ENCODE data around the gene TMED5. TPM values are rescaled to one million over a fixed set of nuclear protein-coding genes. Genes with fewer than 3 reads are reported as not detected.
"Not testable (repeated sequence)": the region's sequence is repeated elsewhere in the genome, so short reads cannot be mapped to it uniquely, and the experiment has no call there.

TMED5 gene
- 100 to 1,000 TPM in 3 of 4 donors, 10 to 100 TPM in 1; 99.5 to 150 (median 127) TPM for total RNA-seq

DNA sequence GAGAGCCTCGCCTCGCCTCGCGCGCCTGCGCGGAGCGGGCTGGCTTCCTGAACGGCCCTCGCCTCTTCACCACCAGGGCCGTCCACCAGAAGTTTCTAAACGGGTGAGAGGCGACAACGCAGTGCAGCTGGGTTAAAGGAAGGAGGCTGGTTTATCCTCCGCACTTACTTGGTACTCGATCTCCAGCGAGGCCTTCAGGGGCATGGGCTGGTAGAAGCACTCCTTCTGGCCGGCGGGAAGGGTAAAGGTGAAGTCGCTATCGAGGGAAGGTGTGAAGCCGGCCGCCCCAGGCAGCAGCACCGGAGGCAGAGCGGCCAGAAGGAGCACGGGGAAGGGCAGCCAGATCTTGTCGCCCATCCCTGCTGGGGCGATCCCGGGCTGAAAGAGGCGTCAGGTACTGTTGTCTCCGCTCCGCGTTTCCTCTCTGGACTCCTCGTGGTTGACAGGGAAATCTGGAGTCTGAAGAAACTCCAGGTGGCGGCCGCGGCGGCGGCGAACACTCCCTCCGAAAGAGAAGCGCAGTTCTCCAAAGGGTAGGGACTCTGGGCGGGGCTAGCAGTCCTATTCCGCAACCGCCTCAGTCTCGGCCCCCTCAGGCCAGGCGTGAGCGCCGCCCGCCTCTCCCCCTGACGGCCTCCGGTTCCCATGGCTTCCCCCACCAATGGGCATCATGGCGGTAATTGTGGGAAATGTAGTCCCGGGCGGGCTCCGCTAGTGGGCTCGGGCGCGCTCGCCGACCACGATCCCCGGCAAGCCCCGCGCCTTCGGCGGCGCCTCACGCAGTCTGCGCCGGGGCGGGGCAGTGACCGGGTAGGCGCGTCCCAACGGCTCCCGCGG, at the start of gene TMED5:
TSS of gene TMED5 (minus strand) at position 528 of the 837 bp plus-strand sequence. CDS start at position 357, 171 bp downstream.
- intact Hi-C loops (cut with DNase I; ENCODE audit: low total_unique reads) = loop anchor here (1.0 to 5.0 kb wide), 7 partner anchors 16 to 348 kb away; partner anchors contain the start of genes DIPK1A, MTF2 and RPL5
- Histone ChIP-seq H3K27me3 (no peaks in the 10 kb centered on the region), H3K4me1 (peaks cover 24 to 28% of the 10 kb centered on the region in 2 donors)

DNA sequence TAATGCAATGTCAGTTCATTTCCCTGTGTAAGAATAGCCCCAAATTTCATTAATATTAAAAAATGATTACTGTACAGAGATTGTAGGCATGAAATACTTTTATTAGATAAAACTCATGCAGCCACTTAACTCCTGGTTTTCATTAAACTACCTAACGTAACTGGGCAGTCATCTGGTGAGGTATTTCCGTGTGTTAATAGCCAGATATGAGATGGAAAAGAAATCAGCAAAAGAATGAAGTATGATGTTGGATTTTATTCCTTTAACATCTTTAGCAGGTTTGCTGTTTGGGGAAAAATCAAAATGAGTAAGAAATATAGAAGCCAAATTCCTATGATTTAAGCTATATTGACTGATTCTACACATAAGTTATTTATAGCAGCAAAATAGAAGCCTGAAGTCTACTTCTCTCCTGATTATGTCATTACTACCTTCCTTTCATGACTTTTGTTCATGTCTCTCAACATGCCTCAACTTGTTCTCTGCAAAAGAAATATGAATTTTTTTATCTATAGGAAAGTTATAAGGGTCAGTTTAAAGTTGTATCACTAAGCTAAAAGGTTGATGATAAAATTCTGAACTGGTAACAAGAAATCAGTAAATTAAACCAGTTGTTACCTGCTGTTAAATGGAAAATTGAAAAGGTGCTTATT, 42.9 kb upstream of the TMED5 start:
- Histone ChIP-seq H3K9me3 (no peaks in the 10 kb centered on the region), H3K27ac (no peak overlapping the region), H3K27me3 (no peaks in the 10 kb centered on the region), H3K36me3 (peaks cover 0 to 5% of the 10 kb centered on the region in 2 donors), H3K4me3 (no peak overlapping the region), H3K4me1 (no peaks in the 10 kb centered on the region)
- ATAC-seq (no peak), DNase-seq (no peak)
- in situ Hi-C loops (cut with MboI; ENCODE audit: low sequenced_read_pairs in 4 of 4) = no loop called here
- TF ChIP-seq, protein P1, sequence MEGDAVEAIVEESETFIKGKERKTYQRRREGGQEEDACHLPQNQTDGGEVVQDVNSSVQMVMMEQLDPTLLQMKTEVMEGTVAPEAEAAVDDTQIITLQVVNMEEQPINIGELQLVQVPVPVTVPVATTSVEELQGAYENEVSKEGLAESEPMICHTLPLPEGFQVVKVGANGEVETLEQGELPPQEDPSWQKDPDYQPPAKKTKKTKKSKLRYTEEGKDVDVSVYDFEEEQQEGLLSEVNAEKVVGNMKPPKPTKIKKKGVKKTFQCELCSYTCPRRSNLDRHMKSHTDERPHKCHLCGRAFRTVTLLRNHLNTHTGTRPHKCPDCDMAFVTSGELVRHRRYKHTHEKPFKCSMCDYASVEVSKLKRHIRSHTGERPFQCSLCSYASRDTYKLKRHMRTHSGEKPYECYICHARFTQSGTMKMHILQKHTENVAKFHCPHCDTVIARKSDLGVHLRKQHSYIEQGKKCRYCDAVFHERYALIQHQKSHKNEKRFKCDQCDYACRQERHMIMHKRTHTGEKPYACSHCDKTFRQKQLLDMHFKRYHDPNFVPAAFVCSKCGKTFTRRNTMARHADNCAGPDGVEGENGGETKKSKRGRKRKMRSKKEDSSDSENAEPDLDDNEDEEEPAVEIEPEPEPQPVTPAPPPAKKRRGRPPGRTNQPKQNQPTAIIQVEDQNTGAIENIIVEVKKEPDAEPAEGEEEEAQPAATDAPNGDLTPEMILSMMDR (IDR thresholded peaks at IDR 0.05 in 4 of 5, conservative IDR thresholded peaks at IDR 0.05 in 1 of 5) = no peak
- no peak for TF ChIP-seq POLR2A (IDR thresholded peaks at IDR 0.05)
- intact Hi-C loops (cut with DNase I; ENCODE audit: low total_unique reads) = no loop called here

More for the DNA sequence above, at the start of gene TMED5:
- DNase-seq = peak; percentile 98
- peak within 1 kb of the TSS; percentile 93 to 100 (median 100) for H3K27ac ChIP-seq
- ATAC-seq = peak; percentile 90 to 95
- H3K9me3 ChIP-seq = no peaks in the 10 kb centered on the region
- TF ChIP-seq POLR2A (IDR thresholded peaks at IDR 0.05) = peak; percentile 96
- TF ChIP-seq, protein P1 (IDR thresholded peaks at IDR 0.05 in 4 of 5, conservative IDR thresholded peaks at IDR 0.05 in 1 of 5) = peak in 4 of 5 experiments; percentile 10 to 31 (median 26)
- peak within 1 kb of the TSS; percentile 92 to 99 (median 94) for H3K4me3 ChIP-seq
- in situ Hi-C loops (cut with MboI; ENCODE audit: low sequenced_read_pairs in 4 of 4) = loop anchor here in 3 of 4 donors (5.0 to 25.0 kb wide), 3 partner anchors 95 to 343 kb away; partner anchors contain the start of gene RPL5 (in 1 of the 3)
- no peaks in the 10 kb centered on the region for H3K36me3 ChIP-seq

GRCh38 chr1:93221913-93222312, 41.7 kb upstream of the TMED5 start:
- no peaks in the 10 kb centered on the region for H3K27me3 ChIP-seq
- peaks cover 0 to 12% of the 10 kb centered on the region in 2 donors for H3K36me3 ChIP-seq
- in situ Hi-C loops (cut with MboI; ENCODE audit: low sequenced_read_pairs in 4 of 4) (no loop called here), intact Hi-C loops (cut with DNase I; ENCODE audit: low total_unique reads) (no loop called here)
- ATAC-seq (no peak), DNase-seq (no peak)
- no peaks in the 10 kb centered on the region for H3K4me1 ChIP-seq
- no peak overlapping the region for H3K4me3 ChIP-seq
- no peaks in the 10 kb centered on the region for H3K9me3 ChIP-seq
- H3K27ac ChIP-seq = no peak overlapping the region
- TF ChIP-seq POLR2A (IDR thresholded peaks at IDR 0.05) = no peak
- TF ChIP-seq, protein P1 (IDR thresholded peaks at IDR 0.05 in 4 of 5, conservative IDR thresholded peaks at IDR 0.05 in 1 of 5) = no peak

DNA sequence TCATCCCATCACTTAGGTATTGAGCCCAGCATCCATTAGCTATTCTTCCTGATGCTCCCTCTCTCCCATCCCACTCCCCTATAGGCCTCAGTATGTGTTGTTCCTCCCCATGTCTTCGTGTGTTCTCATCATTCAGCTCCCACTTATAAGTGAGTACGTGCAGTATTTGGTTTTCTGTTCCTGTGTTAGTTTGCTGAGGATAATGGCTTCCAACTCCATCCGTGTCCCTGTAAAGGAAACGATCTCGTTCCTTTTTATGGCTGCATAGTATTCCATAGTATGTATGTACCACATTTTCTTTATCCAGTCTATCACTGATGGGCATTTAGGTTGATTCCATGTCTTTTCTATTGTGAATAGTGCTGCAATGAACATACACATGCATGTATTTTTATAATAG, 40.5 kb upstream of the TMED5 start:
- DNase-seq; H3K27ac ChIP-seq; H3K4me3 ChIP-seq; H3K9me3 ChIP-seq; ATAC-seq; in situ Hi-C loops (cut with MboI; ENCODE audit: low sequenced_read_pairs in 4 of 4); intact Hi-C loops (cut with DNase I; ENCODE audit: low total_unique reads); H3K27me3 ChIP-seq; H3K4me1 ChIP-seq: not testable (repeated sequence)
- H3K36me3 ChIP-seq = peaks cover 0 to 12% of the 10 kb centered on the region in 2 donors

GRCh38 chr1:93219443-93219842, 39.2 kb upstream of the TMED5 start:
- intact Hi-C loops (cut with DNase I; ENCODE audit: low total_unique reads) (no loop called here), in situ Hi-C loops (cut with MboI; ENCODE audit: low sequenced_read_pairs in 4 of 4) (no loop called here)
- Histone ChIP-seq H3K4me3 (no peak overlapping the region), H3K27me3 (no peaks in the 10 kb centered on the region), H3K36me3 (peaks cover 0 to 11% of the 10 kb centered on the region in 2 donors), H3K9me3 (no peaks in the 10 kb centered on the region), H3K27ac (no peak overlapping the region), H3K4me1 (no peaks in the 10 kb centered on the region)
- no peak for TF ChIP-seq POLR2A (IDR thresholded peaks at IDR 0.05)
- TF ChIP-seq, protein P1 (IDR thresholded peaks at IDR 0.05 in 4 of 5, conservative IDR thresholded peaks at IDR 0.05 in 1 of 5) = no peak
- ATAC-seq = no peak
- DNase-seq = no peak

Data from gastrocnemius medialis (tissue), 4 donors.